GM19463 (cell line): Measurements from ENCODE around the gene BRPF3.

Experiments
- ATAC-seq: cut with Tn5 transposase; IDR thresholded peaks from one replicate; pipeline ENCODE4 v1.9.1; 2021; ENCODE audit warnings: mild to moderate bottlenecking, moderate library complexity; ENCODE audit not compliant: unreplicated experiment

Gene BRPF3

DNA sequence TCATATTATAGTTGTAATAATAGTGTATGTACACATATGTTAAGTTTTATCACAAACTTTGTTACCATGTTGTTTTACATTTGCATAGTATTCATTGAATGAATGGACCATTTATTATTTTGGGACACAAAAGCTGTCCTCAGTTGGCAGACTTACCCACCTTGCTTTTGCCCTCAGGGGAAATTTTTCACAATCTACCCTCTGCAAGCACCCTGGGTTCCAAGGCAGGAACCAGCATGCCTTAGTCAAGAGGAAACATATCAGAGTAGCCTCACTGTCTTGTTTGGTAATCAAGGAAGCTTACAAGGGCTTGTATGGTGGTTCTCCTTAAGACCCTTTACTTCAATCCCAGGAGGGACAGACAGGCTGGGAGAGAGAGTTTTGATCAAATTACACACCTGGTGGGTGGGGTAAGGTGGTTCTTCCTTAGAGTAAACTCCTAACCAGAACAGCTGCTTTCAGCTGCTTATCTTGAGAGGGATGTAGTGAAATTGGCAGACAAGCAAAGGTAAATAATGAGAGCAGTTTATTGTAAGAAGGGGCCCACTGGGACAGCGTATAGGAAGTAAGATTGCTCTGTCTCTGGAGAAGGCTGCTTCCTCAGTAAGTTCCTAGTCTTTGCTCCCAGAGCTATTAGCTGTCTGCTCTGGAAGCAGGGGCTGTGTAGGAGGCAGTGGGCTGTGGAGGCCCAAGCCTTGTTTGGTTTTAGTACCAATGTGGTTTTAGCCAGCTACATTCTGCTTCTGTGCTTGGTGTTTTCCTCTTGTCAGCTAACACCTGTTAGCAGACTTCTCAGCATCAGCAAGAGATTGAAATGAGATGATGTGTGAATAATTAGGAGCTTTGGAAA, 31.1 kb downstream of the BRPF3 start:
- no peak for ATAC-seq

DNA sequence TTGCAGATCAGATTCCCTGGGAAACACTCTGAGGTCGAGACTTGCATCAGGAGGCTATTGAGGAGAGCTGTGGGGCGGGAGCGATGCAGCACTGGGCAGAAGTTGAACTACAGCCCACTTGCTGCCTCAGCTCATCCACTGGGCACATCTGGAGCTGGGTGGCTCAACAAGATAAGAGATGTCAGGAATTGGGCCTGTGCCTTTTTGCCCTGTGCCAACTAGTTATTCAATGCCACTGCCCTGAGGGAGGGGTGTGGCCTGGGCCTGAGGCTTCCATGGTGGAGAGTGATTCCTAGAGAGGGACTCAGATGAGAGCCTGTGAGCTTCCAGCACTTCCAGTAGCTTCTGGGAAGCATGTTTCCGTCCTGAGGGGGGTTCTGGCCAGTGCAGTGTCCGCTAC, 32.7 kb downstream of the BRPF3 start:
- ATAC-seq = no peak

DNA sequence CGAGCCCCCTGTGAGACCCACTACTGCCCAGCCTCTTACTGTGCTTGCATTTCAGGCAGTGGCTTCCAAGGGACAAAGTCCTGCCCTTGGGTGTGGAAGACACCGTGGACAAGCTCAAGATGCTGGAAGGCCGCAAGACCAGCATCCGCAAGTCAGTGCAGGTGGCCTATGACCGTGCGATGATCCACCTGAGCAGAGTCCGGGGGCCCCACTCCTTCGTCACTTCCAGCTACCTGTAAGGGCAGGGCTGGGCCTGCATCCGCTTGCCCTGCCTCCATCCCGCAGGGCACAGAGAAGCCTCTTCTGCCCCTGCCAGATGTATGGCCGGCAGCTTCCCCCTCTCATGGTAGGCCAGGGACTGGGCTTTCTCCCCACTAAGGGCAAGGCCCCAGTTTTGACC, 33.8 kb downstream of the BRPF3 start:
- ATAC-seq = no peak

DNA sequence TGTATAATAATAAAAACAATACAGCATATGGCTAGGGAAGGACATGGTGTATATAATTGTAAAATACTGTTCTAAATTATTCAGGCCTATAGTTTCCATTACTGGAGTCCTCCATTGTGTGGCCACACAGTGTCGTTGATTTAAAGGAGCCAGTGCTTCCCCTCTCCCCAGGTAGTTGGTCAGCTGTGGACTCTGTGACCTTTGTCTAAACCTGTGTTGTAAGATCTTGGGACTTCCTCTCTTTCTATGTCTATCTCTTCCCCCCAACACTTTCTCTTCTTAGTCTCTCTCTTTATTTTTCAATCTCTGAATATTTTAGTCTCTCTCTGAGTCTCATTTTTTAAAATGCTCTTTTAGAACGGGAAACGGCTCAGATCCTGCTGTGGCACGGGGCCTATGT, 35.6 kb downstream of the BRPF3 start:
- no peak for ATAC-seq

DNA sequence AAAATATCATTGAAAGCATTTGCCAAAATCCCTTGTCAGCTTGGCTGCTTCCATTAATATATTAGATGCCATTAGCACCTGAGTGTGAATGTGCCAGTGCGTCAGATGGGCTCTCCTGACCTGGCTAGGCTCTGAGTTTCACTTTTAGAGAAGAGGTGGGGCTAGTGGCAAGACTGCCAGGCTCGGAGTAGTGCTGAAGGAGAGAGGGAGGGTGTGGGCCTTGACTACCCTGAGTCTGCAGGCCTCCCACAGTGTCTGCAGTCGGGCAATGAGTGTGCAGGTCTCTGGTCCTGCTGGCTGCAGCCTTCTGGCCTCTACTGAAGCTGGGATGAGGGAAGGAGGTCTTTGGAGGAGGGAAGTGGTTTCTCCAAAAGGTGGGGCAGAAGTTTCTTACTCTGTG, 38.8 kb downstream of the BRPF3 start:
- ATAC-seq = no peak

DNA sequence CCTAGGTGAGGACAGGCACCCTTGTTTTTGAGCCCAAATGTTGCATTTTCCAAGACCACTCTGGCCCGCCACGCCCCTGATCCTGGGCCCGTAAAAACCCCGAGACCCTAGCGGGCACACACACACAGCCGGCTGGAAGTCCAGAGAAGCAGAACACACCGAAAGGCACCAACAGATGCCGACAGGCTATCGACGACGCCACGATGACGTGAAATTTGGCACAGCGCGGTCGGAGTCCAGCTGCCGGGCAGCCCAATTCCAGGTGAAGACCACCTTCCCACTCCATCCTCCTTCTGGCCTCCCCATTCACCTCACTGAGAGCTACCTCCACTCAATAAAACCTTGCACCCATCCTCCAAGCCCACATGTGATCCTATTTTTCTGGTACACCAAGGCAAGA, 39.3 kb downstream of the BRPF3 start:
- ATAC-seq = no peak

DNA sequence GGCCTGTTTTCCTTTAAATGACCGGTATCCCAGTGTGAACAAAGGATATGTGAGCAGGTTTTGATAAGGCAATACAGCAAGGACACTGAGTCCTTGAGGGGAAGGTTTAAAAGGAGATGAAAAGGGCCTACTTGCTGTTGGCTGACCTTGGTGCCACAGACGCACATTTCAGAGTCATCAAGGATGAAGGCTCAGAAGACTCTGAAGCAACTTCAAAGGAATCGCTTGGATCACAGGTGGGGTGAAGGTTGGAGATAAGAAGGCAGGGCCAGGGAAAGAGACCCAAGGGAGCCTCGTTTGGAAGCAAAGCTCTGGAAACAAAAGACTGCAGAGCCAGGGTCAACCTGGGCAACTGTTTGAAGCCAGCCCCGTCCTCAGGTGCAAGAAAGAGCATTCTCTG, 43.2 kb downstream of the BRPF3 start:
- ATAC-seq = no peak

DNA sequence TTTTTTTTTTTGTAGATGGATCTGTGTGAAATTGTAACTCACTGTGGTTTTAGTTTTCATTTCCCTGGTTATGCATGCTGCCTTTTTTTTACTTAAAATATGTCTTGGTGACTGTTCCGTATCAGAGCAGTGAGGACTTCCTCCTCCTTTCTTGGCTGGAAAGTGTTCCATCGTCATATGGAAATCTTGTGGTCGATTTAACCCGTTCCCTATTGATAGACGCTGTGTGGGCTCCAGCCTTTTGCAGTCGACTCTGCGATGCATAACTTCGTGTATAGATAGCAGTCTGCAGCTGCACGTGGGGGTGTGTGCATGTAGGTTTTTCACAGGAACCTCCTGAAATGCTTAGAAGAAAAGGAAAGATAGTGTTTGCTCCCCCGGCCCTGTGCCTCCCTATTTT, 45.2 kb downstream of the BRPF3 start:
- peak; percentile 68 for ATAC-seq

DNA sequence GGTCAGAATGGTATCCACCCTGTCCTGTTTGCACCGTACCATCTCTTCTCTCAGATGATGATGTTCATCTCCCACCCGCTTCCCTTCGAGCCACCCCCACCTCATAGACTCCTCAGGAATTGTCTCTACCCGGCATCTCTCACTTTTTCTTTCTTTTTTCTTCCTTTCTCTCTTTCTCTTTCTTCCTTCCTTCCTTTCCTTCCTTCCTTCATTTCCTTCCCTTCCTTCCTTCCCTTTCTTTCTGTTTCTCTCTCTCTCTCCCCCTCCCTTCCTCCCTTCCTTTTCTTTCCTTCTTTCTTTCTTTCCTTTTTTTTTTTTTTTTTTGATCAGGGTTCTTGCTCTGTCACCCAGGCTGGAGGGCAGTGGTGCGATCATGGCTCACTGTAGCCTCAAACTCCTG, 45.6 kb downstream of the BRPF3 start:
- ATAC-seq = no peak

DNA sequence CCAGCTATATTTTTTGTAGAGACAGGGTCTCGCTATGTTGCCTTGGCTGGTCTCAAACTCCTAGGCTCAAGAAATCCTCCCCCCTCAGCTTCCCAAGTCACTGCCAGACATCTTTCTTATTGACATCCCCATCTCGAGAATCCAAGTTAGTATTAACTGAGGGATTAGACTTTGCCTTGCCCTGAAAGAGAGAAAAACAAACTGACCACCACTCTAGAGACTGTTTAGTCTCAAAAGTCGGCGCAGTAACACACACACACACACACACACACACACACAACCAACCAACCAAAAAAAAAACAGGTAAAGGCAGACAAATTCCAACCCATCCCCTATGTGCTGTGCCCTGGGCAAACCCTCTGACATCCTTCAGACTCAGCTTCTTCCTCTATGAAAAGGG, 46.1 kb downstream of the BRPF3 start:
- ATAC-seq = no peak

DNA sequence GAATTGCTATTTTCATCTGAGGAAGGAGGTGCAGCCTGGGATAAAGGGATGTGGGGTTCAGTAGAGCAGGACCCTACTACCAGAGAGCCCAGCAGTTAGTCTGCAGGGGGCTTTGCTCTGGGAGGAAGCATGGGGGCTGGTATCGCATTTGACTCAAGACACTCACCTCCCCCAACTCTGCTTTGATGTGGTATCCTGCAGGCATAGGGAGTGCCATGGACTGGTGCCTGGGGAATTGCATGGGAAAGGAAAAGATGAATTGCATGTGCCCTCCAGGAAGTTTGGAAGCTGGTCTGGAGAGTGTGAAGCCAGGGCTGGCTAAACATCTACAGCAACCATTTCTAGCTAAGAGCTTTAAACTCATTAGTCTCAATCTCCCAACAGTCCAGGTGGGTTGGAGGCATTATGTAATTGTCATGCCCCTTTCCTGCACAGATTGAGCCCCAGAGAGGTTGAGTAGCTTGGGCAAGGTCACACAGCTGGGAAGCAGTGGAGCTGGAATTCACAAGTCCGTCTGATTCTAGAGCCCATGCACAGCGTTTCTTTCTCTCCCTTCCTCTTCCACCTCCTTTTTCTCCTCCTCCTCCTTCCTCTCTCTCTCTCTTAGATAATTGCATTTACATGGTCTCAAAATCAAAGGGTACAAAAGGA, 47.1 kb downstream of the BRPF3 start:
- ATAC-seq = no peak

DNA sequence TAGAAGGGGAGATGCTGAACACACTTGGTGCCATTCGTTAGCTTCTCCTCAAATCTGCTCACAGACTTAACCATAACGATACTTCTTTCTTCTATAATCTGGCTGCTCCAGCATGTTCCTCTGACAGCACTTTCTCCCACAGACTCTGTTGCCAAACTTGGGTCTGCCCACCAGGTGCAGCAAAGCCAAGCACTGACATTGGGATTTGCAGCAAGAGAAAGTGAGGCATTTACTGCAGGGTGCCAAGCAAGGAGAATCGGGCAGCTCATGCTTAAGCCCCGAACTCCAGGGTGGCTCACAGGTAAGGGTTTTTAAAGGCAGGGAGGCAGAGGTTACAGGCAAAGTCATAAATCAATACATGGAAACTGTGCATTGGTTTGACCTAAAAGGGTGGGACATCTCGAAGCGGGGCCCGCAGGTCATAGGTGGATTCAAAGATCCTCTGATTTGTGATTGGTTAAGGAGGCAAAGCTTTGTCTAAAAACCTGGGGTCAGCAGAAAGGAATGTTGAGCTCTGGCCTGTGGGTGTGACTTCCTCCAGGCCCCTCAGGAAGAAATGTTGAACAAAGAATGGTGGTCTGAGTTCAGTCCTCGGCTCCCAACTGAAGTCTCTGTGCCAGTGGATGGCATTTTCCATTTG, 48.2 kb downstream of the BRPF3 start:
- ATAC-seq = no peak

DNA sequence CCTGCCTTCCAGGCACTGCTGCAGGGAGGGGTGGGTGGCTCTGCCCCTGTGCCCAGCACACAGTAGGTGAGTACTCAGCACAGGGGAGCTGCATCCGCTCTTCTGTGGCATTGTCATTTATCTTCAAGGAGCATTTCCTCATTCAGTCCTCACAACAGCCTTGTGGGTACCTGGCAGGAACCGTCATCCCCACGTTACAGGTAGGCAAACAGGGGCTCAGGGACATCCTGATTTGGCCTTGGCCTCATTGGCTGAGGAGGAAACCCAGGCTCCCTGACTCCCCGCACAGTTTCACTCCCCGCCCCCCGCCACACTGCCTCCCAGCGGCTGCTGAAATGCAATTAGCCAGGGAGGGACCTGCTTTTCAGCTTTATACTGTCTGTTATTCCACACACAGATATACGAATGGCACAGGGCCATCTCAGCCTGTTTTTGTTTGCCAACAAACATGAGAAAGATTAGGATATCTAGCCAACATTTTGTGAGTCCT, 49.1 kb downstream of the BRPF3 start:
- no peak for ATAC-seq

DNA sequence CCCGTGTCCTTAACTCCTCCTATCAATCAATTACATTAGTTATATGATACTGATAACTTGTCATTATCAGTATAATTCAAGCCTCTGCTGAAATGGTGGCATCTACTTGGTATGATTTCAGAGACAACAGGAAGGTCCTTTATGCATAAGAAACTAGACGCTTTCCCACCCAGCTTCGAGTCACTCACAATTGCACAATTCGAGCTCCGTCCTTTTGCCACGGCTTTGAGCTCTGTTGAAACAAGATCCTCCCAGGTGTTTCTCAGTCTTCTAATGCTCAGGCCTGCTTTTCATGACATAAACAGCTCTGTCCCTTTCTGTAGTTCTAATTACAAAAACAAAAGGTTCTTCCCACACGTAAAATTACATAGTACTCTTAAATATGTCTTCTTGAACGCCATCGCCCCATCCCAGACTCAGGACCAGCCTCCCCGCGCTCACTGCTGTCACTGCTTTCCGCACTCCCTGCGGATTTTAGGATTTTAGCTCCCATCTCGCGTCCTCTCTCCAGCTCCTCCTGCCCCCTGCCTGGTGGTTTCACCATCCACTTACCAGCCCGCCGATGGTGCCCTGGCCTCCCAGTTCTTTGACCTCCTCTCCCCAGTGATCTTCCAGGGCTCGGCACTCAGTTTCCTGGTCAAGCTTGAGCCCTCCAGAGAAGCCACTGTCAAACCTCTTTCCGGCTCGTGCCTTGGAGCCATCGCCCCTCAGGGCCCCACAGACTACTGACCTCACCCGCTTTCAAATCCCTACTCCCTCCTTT, 50.1 kb downstream of the BRPF3 start:
- no peak for ATAC-seq

DNA sequence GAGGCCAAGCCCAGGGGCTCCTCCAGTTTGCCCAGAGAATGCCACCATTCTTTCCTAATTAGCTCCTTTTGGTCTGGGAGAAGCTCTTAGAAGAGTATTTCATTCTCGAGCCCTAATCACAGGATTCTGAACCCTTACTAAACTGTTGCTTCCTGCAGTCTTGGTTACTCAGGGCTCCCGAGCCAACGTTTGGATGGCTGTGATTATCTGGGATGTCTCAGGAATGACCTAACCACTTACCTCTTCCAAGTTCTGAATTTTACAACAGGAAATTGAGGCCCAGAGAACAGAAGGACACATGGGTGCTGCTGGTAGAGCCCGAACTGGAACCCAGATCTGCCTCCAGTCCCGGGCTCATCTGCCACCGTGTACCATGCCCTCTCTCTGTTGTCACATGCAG, 51.1 kb downstream of the BRPF3 start:
- ATAC-seq = no peak

DNA sequence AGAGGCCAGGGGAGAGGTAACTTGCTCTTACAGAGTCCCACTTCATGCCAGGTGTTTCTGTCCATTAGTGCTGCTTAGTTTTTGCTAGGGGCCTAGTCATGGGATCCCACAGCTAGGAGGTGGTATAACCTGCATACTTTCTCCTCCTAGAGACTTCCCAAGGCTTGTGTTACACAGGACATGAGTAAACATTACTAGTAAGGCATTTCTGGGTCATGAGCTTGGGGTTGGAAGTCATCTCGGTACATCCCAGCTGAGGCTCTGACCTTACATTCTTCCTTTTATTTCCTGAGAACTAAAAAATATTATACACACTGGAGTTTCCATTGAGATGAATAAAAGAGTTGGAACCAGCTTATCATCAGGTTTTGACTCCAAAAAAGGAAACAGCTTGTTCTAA, 52.4 kb downstream of the BRPF3 start:
- no peak for ATAC-seq

DNA sequence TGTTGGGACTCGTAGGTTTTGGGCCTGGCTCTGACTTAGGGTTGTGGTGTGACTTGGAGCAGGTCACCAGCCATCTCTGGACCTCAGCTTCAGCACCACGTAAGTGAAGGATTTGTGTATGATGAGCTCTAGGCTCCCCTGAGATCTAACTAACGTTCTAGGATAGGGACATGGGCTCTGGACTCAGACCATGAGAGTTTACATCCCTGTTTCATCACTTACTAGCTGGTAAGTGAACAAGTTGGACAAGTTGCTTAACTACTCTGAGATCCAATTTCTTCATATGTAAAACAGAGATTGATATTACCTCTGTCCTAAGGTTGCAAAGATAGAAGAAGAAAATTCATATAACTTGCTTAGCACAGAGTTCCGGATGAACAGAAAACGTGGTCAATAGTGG, 53.0 kb downstream of the BRPF3 start:
- no peak for ATAC-seq

DNA sequence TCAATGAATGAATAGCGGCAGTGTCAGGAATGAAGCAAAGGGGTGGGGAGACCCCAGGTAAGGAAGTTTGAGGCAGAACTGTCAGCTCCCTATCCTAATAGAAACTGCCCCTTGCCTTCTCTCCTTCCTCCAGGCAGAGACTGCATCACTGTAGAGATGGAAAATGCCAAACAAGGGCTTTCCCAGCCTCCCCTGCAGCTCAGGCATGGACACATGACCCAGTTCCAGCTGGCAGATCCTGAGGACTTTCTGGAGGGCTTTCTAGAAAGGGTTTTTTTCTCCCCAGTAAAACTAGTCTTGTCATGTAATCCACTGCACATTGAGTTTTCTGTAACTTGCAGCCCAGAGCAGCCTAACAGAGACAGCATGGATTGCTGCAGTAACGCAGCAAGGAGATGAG, 55.5 kb downstream of the BRPF3 start:
- no peak for ATAC-seq

DNA sequence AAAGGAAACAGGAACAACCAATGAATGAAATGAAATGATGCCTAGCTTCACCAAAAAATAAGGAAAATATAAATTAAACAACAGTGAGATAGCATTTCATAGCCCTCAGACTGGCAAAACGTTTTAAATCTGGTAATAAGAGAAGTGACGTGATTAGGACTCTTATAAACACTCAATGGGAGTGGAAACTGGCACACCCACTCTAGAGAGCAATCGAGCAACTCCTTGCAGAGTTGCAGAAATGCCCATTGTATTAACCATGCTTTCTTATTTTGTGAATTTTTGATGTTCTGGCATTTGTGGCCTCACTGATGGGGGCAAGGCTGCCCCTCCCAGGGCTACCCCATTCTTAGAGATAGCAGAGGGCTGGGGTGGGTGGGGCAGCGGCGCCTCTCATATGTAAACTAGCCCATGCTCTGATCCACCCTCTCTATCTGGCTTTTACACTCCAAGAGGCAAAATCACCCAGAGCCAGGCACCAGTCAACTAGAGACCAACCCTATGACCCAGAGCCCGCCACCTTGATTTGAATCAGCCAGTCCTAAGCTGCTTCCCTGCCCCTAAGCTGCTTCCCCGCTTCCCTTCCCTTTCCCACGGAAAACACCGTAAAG, 67.0 kb downstream of the BRPF3 start:
- ATAC-seq = no peak

DNA sequence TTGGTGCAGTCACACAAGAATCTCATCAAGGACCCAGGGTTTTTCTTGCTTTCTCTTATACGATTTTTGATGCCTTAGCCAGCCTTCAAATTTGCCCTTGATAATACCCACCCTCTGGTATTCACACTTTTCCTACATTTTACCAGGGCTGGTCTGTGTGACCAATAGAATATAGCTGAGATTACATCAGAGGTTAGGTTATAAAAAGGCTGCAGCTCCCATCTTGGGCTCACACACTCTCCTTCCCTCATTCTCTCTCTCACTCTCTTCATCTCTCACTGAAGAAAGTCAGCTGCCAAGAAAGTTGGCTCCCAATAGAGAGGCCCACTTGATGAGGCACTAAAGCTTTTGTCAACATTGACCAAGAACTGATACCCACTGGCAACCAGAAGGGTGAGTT, 69.2 kb downstream of the BRPF3 start:
- ATAC-seq = no peak
